ENCODE measurements around the gene SHC1. TPM values are rescaled to one million over a fixed set of nuclear protein-coding genes. Genes with fewer than 3 reads are reported as not detected.

Gene SHC1
- total RNA-seq, 1 experiment from 2014 or later = 107 TPM

DNA sequence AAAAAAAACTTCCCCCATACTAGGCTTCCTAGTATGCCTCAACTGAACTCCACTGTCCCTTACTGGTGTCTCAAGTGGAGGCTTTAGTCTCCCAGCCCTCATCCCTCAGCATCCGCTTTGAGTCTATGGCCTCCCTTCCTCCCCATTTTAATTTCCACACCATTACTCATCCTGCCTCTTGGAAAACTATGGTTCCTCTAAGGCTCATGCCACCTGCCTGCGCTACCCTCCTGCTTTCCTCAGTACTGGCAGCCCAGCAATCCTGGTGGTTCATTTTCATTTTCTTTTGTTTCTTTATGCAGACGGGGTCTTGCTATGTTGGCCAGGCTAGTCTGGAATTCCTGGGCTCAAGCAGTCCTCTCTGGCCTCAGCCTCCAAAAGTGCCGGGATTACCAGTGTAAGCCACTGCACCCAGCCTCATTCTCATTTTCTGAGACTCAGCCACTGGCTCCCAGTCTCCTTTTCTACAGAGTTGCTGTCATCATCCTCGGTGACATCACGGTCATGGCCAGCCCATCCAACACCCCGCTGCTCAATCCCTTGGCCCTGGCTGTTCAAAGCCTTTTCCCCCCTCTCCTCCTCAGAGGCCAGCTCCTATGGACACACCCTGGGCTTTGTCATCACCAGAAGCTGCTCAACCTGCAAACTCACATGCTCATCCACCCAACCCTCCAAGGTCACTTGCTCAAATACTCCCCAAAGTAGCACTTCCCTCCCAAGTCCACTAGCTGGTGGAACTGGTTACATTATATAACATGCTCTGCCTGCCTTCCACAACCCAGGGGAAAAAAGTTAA lies 31.7 kb downstream of the SHC1 start:
- TF ChIP-seq CTCF (conservative IDR thresholded peaks at IDR 0.05; ENCODE audit: low read depth, low read length) = no peak
- no peak for TF ChIP-seq EZH2 (IDR thresholded peaks at IDR 0.05; ENCODE audit: low read length, unreplicated experiment)
- TF ChIP-seq EZH2phosphoT487 (IDR thresholded peaks at IDR 0.05; ENCODE audit: borderline replicate concordance, low read length) = no peak
- intact Hi-C loops (cut with micrococcal nuclease) = loop anchor here (5.0 kb wide), 2 partner anchors 62 to 332 kb away; partner anchors contain the start of gene ADAR
- H3K4me3 ChIP-seq (ENCODE audit: low read length) = no peak overlapping the region
- peak overlapping the region; percentile 91 for H3K9ac ChIP-seq (ENCODE audit: low read length)
- H3K9me2 ChIP-seq (replicated peaks; ENCODE audit: low read length) = no peaks in the 10 kb centered on the region
- no peak overlapping the region for H2AFZ ChIP-seq (ENCODE audit: low read length)
- H3K36me3 ChIP-seq (ENCODE audit: low read depth, low read length) = no peaks in the 10 kb centered on the region
- H4K20me1 ChIP-seq (ENCODE audit: low read length) = no peaks in the 10 kb centered on the region
- ATAC-seq (no peak), DNase-seq (peak; percentile 55)
- H3K27ac ChIP-seq (ENCODE audit: low read length) = peak overlapping the region; percentile 93
- H3K27me3 ChIP-seq (ENCODE audit: low read length) = no peaks in the 10 kb centered on the region
- ChIA-PET POLR2A (ENCODE audit: unreplicated experiment) (interaction anchor here (0.6 kb wide), 1 partner anchor 17 kb away, joined by 5 read pairs; the partner anchor contains the start of gene PBXIP1), CTCF (no interaction called here)
- peaks cover 15% of the 10 kb centered on the region for H3K79me2 ChIP-seq (ENCODE audit: low read length)
- H3K9me3 ChIP-seq (ENCODE audit: low read length) = no peaks in the 10 kb centered on the region
- no peak overlapping the region; the same call in 1 of the 2 replicates for H3K4me2 ChIP-seq (ENCODE audit: low read length)
- peaks cover 33% of the 10 kb centered on the region for H3K4me1 ChIP-seq (ENCODE audit: insufficient read depth, low read length)
- no TSS peak for BruUV-seq (replicated peaks)
- peaks cover 4% of the 10 kb centered on the region for H3F3A ChIP-seq (ENCODE audit: low read length, unreplicated experiment)

DNA sequence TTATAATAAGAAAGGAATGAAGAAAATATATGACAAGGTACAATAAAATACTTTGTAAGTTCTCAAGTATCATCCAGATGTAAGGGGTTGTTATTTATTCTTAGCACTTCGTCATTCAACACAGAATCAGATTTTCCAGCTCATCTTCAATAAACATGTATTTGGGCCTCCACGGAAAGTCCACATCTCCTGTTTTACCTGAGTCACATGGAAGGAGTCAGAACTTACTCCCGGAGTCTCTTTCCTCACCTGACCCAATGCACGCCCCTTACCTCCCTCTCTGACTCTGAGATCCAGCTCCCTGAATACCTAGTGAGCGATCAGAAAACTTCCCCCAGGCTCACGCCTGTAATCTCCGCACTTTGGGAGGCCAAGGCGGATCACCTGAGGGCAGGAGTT lies 32.6 kb downstream of the SHC1 start:
- DNase-seq = peak; percentile 53
- intact Hi-C loops (cut with micrococcal nuclease) = loop anchor here (1.0 to 5.0 kb wide), 5 partner anchors 31 to 379 kb away; partner anchors contain the start of genes ADAR, CKS1B and UBE2Q1

More for the DNA sequence above, 32.6 kb downstream of the SHC1 start:
- ChIA-PET POLR2A (ENCODE audit: unreplicated experiment) (interaction anchor here (0.5 kb wide), 1 partner anchor 34 kb away, joined by 4 read pairs; no protein-coding TSS in a partner anchor), CTCF (no interaction called here)
- H3K27ac ChIP-seq (ENCODE audit: low read length) = peak overlapping the region; percentile 93
- no peaks in the 10 kb centered on the region for H3K36me3 ChIP-seq (ENCODE audit: low read depth, low read length)
- H3K79me2 ChIP-seq (ENCODE audit: low read length) = peaks cover 15% of the 10 kb centered on the region
- peaks cover 33% of the 10 kb centered on the region for H3K4me1 ChIP-seq (ENCODE audit: insufficient read depth, low read length)
- no TSS peak for BruUV-seq (replicated peaks)
- H3K9ac ChIP-seq (ENCODE audit: low read length) = peak overlapping the region; percentile 91
- H3K9me2 ChIP-seq (replicated peaks; ENCODE audit: low read length) = no peaks in the 10 kb centered on the region
- TF ChIP-seq CTCF (conservative IDR thresholded peaks at IDR 0.05; ENCODE audit: low read depth, low read length) (no peak), EZH2phosphoT487 (IDR thresholded peaks at IDR 0.05; ENCODE audit: borderline replicate concordance, low read length) (no peak), EZH2 (IDR thresholded peaks at IDR 0.05; ENCODE audit: low read length, unreplicated experiment) (no peak)
- peak overlapping the region; percentile 85 for H2AFZ ChIP-seq (ENCODE audit: low read length)
- no peak for ATAC-seq
- peaks cover 4% of the 10 kb centered on the region for H3F3A ChIP-seq (ENCODE audit: low read length, unreplicated experiment)
- no peaks in the 10 kb centered on the region for H3K27me3 ChIP-seq (ENCODE audit: low read length)
- H3K9me3 ChIP-seq (ENCODE audit: low read length) = no peaks in the 10 kb centered on the region
- peak overlapping the region; percentile 67 for H3K4me3 ChIP-seq (ENCODE audit: low read length)
- no peaks in the 10 kb centered on the region for H4K20me1 ChIP-seq (ENCODE audit: low read length)
- H3K4me2 ChIP-seq (ENCODE audit: low read length) = peak overlapping the region; percentile 83
